HPDE6-E6E7 (cell line): ENCODE results near the gene ULBP1.
"Not testable (repeated sequence)": the region's sequence is repeated elsewhere in the genome, so short reads cannot be mapped to it uniquely, and the experiment has no call there.

Source experiments
- DNase-seq: peaks from one replicate; pipeline ENCODE4 v3.0.0; 2011; ENCODE audit warnings: missing footprints; ENCODE audit errors: extremely low spot score

The ULBP1 gene

GRCh38 chr6:149975400-149975799 lies 11.7 kb downstream of the ULBP1 start:
- DNase-seq = no peak

DNA sequence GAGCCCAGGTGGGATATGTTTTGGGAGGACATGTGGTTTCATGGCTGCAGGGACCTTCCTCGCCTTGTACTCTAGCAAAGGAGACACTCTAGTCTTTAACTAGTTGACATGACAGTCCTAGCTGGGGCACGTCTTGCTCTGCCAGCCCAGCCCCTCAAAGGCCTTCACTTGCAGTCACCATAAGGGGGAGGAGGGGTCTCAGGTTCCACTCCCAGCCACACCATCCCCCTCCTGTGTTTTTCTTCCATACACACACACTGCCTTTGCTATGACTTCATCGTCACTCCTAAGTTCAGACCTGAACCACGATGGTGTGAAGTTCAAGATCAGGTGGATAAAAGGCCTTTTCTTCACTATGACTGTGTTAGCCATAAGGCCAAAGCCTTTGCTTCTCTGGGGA lies 13.5 kb downstream of the ULBP1 start:
- DNase-seq = no peak

- no peak for DNase-seq
These were observed 14.9 kb downstream of the ULBP1 start for GRCh38 chr6:149978610-149979009.

DNA sequence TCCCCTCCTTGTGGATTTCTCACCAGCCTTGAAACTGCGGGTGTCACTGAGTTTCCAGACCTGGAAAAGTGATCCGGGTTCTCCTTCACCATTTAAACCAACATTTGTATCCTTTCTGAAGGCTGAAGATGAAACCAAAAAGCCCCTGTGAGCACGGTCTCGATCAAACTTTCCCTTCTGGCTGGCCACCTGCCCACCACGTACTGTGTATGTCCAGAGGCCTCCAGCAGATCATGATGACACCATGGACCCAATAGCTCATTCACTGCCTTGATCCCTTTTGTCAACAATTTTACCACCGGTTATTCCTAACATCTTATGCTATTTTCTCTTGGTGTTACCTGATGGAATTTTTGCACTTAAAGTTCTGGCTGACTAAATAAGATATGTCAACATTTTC lies 15.6 kb downstream of the ULBP1 start:
- DNase-seq = no peak

DNA sequence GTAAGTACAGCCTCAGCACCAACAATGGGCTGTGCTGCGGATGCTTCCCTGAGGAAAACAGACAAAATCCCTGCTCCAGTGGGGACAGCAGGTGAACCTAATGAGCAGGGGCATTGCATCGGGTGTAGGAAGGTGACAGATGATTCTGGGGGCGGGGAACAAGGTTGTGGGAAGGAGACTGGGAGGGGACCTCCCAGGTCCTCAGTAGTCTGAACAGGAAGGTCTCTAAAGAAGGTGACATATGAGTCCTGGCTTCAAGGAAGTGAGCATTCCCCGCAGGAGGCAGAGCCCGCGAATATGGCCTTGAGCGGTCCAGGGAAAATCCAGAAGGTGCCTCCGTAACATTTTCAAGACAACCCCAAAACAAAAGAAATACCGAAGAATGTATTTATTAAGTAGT lies 19.4 kb downstream of the ULBP1 start:
- no peak for DNase-seq

DNA sequence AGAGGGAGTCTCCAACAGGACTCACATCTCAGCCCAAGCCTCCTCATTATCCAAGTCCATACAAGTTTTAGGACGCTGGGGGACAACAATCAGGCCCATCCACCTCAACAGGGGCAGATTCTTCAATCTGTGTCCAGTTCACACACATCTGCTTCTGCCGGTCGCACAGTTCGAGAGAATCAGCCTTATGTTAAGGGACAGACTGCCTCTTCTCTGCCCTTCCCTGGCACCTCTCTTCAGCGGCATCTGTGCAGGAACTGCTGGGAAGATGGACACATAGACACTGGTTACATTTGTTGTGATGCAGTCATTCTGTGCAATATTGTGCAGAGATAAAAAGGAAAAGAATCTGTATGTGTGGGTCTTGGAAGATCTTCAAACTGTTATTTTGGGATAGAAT lies 21.0 kb downstream of the ULBP1 start:
- DNase-seq = no peak

DNA sequence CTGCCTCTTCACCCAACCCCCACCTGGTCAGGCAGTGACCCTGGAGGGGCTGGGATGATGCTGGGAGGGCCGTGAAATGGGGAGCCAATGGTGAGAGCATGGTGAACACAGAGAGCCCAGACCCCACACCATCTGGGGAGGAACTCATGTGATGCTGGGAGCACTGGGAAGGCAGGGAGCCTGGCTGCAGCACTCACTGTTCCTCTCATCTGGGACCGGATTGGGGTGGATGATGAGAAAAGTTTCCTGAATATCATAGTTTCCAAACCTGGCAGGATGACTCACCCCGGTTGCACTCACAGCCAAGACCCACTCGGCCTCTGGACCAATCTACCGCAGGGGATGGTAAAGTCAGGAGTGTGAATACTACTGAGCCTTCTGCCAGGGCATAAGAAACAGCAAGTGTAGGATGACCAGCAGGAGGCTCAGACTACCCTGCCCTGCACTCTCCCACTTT lies 21.8 kb downstream of the ULBP1 start:
- DNase-seq = no peak

DNA sequence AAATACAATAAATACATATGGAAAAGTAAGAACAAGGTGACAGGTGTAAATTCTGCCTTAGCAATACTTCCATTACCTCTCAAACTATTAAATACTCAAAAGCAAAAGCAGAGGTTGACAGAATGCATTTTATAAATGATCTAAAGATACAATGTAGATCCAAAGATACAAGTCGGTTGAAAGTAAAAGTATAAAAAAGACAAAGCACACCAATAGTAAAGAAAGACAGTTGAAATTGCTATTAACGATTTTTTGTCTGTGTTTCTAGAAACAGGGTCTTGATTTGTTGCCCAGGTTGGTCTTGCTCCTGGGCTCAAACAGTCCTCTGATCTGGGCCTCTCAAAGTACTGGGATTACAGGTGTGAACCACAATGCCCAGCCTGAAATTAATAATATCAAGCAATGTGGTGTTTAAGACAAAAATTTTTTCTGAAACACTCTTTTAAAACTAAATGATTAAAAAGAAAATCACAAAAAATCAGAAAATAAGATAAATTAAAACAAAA lies 23.9 kb downstream of the ULBP1 start:
- no peak for DNase-seq

GRCh38 chr6:149988550-149989346 lies 25.0 kb downstream of the ULBP1 start:
- DNase-seq = no peak

- no peak for DNase-seq
These were observed 26.5 kb downstream of the ULBP1 start for GRCh38 chr6:149990212-149990660.

DNA sequence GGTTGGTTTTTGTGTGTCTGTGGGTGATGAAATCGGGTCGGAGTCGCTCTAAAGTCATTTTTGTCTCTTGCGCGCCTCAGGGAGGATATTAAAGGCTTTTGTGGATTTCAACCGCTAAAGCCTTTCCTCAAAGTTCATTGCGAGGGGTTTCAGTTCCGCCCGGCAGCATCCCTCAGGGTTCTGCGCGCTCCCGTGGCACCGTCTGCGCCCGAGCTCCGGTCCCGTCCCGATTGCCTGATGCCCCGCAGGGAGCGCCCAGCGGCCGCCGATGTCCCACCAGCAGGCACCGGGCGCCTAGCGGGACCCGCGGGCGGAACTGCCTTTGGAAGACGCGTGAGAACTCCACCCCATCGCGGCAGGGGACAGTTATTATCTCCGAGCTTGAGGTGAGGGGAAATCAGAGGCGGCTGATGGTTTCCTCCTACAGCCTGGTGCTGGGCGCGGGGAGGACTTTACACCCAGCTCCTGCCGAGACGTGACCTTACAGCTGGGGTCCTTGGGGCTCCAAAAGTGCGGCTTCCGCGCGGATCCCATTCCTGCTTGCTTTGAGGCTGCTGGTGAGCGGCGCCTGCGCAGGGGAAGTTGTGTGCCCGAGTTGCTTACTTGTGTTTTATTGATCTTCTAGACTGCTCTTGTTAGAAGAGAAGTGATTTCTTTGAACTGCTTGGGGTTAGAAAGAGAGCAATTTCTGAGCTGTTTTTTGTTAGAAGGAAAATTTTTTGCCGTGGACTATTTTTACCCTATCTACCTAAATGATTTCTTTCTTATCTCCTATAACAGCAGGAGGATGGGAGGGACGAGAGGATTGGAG lies 27.1 kb downstream of the ULBP1 start:
- DNase-seq = no peak

DNA sequence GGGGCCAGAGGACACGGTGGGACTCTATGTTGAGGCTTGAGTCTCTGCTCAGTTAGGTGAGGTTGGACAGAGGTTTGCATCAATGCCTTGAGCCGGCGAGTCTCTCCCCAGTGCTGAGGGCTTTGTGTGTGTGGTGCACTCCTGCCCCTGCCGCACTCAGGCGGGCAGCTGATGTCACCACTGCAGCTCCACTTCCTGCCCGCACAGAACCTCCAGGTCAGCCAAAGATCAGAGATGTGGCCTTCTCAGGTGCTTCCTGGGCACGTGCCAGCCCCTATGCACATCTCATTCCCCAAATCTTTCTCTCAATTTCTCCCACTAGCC lies 27.7 kb downstream of the ULBP1 start:
- not testable (repeated sequence) for DNase-seq

- no peak for DNase-seq
These were observed 28.1 kb downstream of the ULBP1 start for GRCh38 chr6:149991838-149992237.

DNA sequence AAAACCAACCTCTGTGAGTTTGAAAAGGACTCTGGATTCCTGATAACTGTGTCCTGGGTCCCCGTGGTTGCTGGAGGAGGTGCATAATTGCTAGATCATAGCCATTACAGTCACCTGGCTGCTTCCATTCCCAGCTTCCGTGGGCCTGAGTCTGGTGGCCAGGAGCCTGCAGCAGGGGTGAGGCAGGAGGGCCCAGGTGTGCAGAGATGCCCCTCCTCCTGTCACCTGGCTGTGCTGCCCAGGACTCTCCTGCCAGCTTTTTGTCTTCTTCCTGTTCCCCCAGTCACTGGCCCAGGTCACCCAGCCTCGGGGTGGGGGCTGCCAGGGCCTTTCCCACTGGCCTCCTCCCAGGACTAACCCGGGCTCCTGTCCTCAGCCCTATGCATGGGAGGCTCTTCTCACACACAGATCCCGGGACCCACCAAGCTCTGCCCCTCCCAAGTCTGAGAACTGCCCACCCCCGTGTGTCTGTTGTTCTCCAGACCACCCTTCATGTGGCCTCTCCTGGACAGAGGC lies 31.6 kb downstream of the ULBP1 start:
- DNase-seq = no peak

- no peak for DNase-seq
These were observed 32.2 kb downstream of the ULBP1 start for GRCh38 chr6:149995971-149996370.

DNA sequence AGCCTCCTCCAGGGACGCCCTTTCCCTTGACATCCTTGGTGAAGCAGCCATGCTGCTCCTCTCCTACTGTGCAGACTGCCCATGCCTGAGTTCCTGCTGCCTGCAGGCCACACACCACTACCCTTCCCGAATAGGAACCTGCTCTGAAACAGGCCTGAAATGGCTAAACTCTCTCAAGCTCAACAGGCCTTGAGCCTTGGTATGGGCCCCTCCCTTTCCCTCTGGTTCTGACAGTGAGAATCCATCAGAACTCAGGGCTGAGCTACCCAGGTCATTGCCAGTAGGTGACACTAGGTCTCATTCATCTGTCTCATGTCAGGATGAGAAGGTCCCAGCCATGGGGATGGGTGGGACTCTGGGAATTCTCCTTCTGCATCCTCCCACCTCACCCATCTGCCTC lies 35.9 kb downstream of the ULBP1 start:
- DNase-seq = no peak

GRCh38 chr6:150001295-150002008 lies 37.7 kb downstream of the ULBP1 start:
- DNase-seq = no peak

DNA sequence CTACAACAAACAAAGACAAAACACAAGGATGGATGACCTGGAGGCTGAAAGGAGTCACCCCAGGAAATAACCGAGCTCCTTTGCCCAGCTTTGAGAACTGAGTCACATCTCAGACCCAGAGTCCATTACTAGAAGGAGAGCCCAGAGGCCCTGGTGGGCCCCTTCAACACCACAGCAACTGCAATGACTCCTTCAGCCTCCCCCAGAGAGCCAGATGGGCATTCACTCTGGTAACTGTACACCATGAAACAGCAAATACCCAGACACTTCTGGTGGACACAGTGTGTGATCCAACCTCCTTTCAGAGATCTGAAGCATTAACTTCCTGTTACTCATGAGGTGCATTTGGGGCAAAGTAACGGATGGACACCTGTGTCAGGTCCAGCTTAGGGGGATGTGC lies 39.0 kb downstream of the ULBP1 start:
- DNase-seq = no peak

DNA sequence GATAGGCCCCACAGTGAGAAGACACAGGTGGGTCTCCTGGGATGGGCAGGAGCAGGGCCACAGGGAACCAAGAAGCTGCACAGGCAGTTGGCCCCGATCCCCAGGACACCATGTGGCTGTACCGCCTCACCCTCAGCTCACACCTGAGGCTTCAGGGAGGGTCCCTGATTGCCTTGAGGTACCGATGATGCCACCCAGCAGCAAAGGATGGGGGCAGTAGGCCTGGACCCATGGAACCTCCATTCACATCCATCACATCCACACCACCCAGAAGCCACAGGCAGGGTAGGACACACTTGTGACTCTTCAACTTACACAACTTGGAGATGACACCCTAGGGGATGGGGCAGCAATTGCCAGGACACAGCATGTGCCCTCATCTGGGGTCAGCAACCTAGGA lies 39.9 kb downstream of the ULBP1 start:
- DNase-seq = not testable (repeated sequence)

DNA sequence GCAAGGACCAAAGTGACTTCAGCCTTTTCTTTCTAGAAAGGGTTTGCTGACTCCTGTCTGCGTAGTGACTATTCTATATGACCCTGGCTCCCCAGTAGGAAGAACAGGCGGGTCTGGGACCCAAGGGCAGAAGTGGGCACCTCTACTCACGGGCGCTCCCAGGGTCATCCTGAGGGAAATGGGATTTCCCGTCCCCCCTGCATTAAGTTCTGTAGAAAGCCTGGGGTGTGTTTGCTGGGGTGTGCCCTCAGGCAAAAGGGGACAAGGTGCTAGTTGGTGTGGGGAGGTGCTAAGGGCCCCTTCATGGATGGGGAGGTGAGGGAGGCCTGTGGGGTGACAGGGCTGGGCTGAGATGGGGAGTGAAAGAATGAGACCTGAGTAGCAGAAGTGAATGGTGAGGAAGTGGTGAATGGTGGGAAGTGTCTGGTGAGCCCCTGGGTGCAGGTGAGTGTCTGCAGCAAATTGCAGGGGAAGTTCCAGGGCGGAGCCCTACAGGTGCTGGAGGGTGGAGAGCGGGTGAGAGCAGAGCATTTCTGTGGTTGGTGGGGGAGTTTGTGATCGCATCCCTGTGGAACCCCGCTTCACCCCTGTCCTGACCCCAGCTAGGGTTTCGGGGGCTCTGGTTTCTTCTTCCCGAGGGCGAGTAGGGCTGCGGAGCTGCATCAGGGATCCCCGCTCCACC lies 40.5 kb downstream of the ULBP1 start:
- no peak for DNase-seq
